K562 (cell line): Measurements from ENCODE around the gene GRK1. TPM values are rescaled to one million over a fixed set of nuclear protein-coding genes. Genes with fewer than 3 reads are reported as not detected.

Source experiments
- ATAC-seq: fragments of 200-7000 bp; cut with Tn5 transposase; 3 replicates; pipeline ENCODE4 v1.9.1; 2020; ENCODE audit warnings: moderate library complexity
- BruUV-seq: library from RNA; stranded (reverse); fragments of 400-500 nt; replicated peaks from 2 replicates; lab custom pipeline; 2021; lab: Mats Ljungman, UMichigan
- CTCF ChIA-PET: fragments of 300-600 bp; formaldehyde crosslinking; extraction: SDS; loops from one replicate; lab custom pipeline; 2021; ENCODE audit warnings: low intra/inter-chr PET ratio; lab: Yijun Ruan, JAX
- POLR2A ChIA-PET: fragments of 300-600, 350-650 bp; sonication (Branson Sonifier 250); formaldehyde crosslinking; extraction: SDS; loops from one replicate; lab custom pipeline; 2021; ENCODE audit warnings: antibody characterized with exemption, inconsistent platforms; lab: Yijun Ruan, JAX
- DNase-seq, 4 experiments: peaks; one replicate each; pipeline versions ENCODE4 v3.0.0 to v3.0.0-alpha.2; 2011 to 2018; ENCODE audit warnings: low spot score in 3 of 4, mixed read lengths in 3 of 4; ENCODE audit errors: extremely low read depth in 1 of 4
- FAIRE-seq: peaks from 2 replicates; lab custom pipeline; 2011; peaks lifted over from hg19 to GRCh38; lab: Jason Lieb, UNC
- H2AFZ ChIP-seq: 2 replicates; pipeline ENCODE4 v1.6.0; 2011; ENCODE audit warnings: low read depth, low read length, control low read depth, inconsistent platforms
- H3K27ac ChIP-seq: fragments of 200-600 bp; 3 replicates; pipeline ENCODE4 v1.8.0; 2011; ENCODE audit warnings: low read depth, mild to moderate bottlenecking, control low read depth, inconsistent platforms, low read length, moderate library complexity, mixed read lengths; ENCODE audit errors: extremely low read depth
- H3K27me3 ChIP-seq, 2 experiments: fragments of 300-600 bp in 1 of 2; 2 replicates in 1 of 2; 3 replicates in 1 of 2; pipeline versions ENCODE4 v1.6.0 to v1.8.0; 2011; ENCODE audit warnings: inconsistent platforms in 2 of 2, low read length in 2 of 2, mild to moderate bottlenecking in 1 of 2, mixed read lengths in 1 of 2, moderate library complexity in 1 of 2; ENCODE audit not compliant: control insufficient read depth in 2 of 2, insufficient read depth in 2 of 2
- H3K36me3 ChIP-seq: fragments of 300-600 bp; 3 replicates; pipeline ENCODE4 v1.8.0; 2011; ENCODE audit warnings: mild to moderate bottlenecking, low read length, inconsistent platforms; ENCODE audit not compliant: control insufficient read depth, insufficient read depth
- H3K4me1 ChIP-seq, 2 experiments: fragments of 200-600 bp in 1 of 2; replicated peaks in 1 of 2; 2 replicates in 1 of 2; 3 replicates in 1 of 2; pipeline versions ENCODE4 v1.5.1 to v1.8.0; 2011; ENCODE audit warnings: inconsistent platforms in 2 of 2, low read length in 2 of 2, mild to moderate bottlenecking in 1 of 2, mixed read lengths in 1 of 2, moderate library complexity in 1 of 2; ENCODE audit not compliant: control insufficient read depth in 2 of 2, insufficient read depth in 2 of 2
- H3K4me2 ChIP-seq: 2 replicates; pipeline ENCODE4 v1.6.1; 2011; ENCODE audit warnings: low read length, control low read depth, inconsistent platforms, mixed read lengths; ENCODE audit not compliant: insufficient read depth
- H3K4me3 ChIP-seq: fragments of 200-600 bp; sonication (generic), shearing (Covaris generic); 2 replicates; pipeline ENCODE4 v1.5.1; 2016; ENCODE audit warnings: control low read depth, inconsistent platforms
- H3K79me2 ChIP-seq: fragments of 200-600 bp; 3 replicates; pipeline ENCODE4 v1.8.0; 2011; ENCODE audit warnings: low read length, inconsistent platforms; ENCODE audit not compliant: control insufficient read depth, insufficient read depth
- H3K9ac ChIP-seq, 2 experiments: 2 replicates each; pipeline versions ENCODE4 v1.6.0 to v1.6.1; 2011; ENCODE audit warnings: low read depth in 2 of 2, low read length in 2 of 2, control low read depth in 1 of 2, inconsistent platforms in 1 of 2, mild to moderate bottlenecking in 1 of 2, mixed read lengths in 1 of 2; ENCODE audit not compliant: insufficient read depth in 1 of 2
- H3K9me1 ChIP-seq: one replicate; pipeline ENCODE4 v1.6.0; 2011; ENCODE audit warnings: inconsistent platforms, mild to moderate bottlenecking, low read length, moderate library complexity; ENCODE audit not compliant: control insufficient read depth, insufficient read depth
- H3K9me3 ChIP-seq: replicated peaks from 2 replicates; pipeline ENCODE4 v1.5.1; 2011; ENCODE audit warnings: low read depth, low read length, inconsistent platforms; ENCODE audit not compliant: control insufficient read depth, insufficient read depth
- H4K20me1 ChIP-seq: replicated peaks from 2 replicates; pipeline ENCODE4 v1.6.1; 2011; ENCODE audit warnings: low read length, inconsistent platforms, mixed read lengths; ENCODE audit not compliant: control insufficient read depth, insufficient read depth
- CHD2 ChIP-seq: IDR thresholded peaks from 2 replicates; pipeline ENCODE4 v1.6.1; 2011; ENCODE audit warnings: low read depth, low read length
- KHSRP ChIP-seq: fragments of 450-650 bp; IDR thresholded peaks from 2 replicates; pipeline ENCODE4 v1.6.1; 2017
- POLR2A ChIP-seq: fragments of 450-650 bp; conservative IDR thresholded peaks from 2 replicates; pipeline ENCODE4 v1.6.1; 2016
- RBM14 ChIP-seq: fragments of 200-400 bp; formaldehyde crosslinking; IDR thresholded peaks from 2 replicates; pipeline ENCODE4 v1.6.1; 2018; ENCODE audit warnings: low read depth, mild to moderate bottlenecking, low read length, moderate library complexity, borderline replicate concordance; ENCODE audit not compliant: insufficient read depth
- TRIM28 ChIP-seq: fragments of 450-650 bp; IDR thresholded peaks from 2 replicates; pipeline ENCODE4 v1.6.1; 2017
- ZNF592 ChIP-seq: fragments of 450-650 bp; IDR thresholded peaks from 2 replicates; pipeline ENCODE4 v1.6.1; 2017; ENCODE audit warnings: antibody characterized with exemption, mild to moderate bottlenecking
- WGBS: fragments of 100-300 bp; shearing (Covaris generic); methylation state at CpG from one replicate; pipeline ENCODE4 v1.1.6; 2016; ENCODE audit warnings: low coverage, mixed read lengths; ENCODE audit not compliant: insufficient coverage; ENCODE audit errors: missing lambda C conversion rate; 5-methylcytosine and 5-hydroxymethylcytosine counted together
- in situ Hi-C: fragments of 300-500 bp; cut with MboI; formaldehyde crosslinking; loops from 4 replicates; pipeline ENCODE4 v1.15.0; 2018; ENCODE audit warnings: inconsistent platforms, mixed read lengths
- intact Hi-C: fragments of 100-400 bp; cut with micrococcal nuclease; formaldehyde crosslinking; loops from 2 replicates; pipeline ENCODE4 v1.14.2; 2022
- polyA plus RNA-seq, 8 experiments: library from polyadenylated mRNA; depleted of rRNA in 4 of 8; stranded (reverse) in 5 of 8; unstranded in 3 of 8; fragments of >200 nt; fragmentation: Nextera tagmentation in 2 of 8; fragmentation: Illumina TruSeq in 1 of 8; extraction: Ambion mirVana in 2 of 8; extraction: Trizol in 1 of 8; gene quantifications; 2 replicates each; pipeline versions ENCODE4 v1.2.1 to v1.2.3, GENCODE V29; 2011 to 2014; ENCODE audit warnings: inconsistent platforms in 1 of 8, missing spikeins in 1 of 8
- total RNA-seq, 7 experiments: library from RNA; depleted of rRNA in 6 of 7; stranded (reverse); fragments of >200 nt in 6 of 7; fragmentation: Illumina TruSeq in 2 of 7; extraction: Trizol in 2 of 7; gene quantifications; 2 replicates each; pipeline versions ENCODE4 v1.2.1 to v1.2.3, GENCODE V29; 2011 to 2021; ENCODE audit warnings: low replicate concordance in 1 of 7
- TF ChIP-seq, protein P1 (sequence below): IDR thresholded peaks from 2 replicates; pipeline ENCODE4 v1.6.1; 2011; ENCODE audit warnings: borderline replicate concordance, low read depth, mild to moderate bottlenecking, moderate library complexity, low read length; ENCODE audit not compliant: insufficient read depth, poor library complexity, severe bottlenecking
- TF ChIP-seq, protein P2 (sequence below), 2 experiments: fragments of 450-650 bp; formaldehyde crosslinking in 1 of 2; IDR thresholded peaks; 2 replicates each; pipeline versions ENCODE4 v1.4.0 to v1.6.1; 2014 to 2020; ENCODE audit warnings: mild to moderate bottlenecking in 2 of 2, borderline replicate concordance in 1 of 2, low read depth in 1 of 2

GRK1 gene
- total and polyA plus RNA-seq, 9 of the 15 experiments (the other 6 are each of a cell fraction or from before 2014, with no cell fraction given): 0.09 TPM; not detected in 8

GRCh38 chr13:113630804-113631203 is 36.2 kb upstream of the GRK1 start:
- H3K79me2 ChIP-seq: peaks cover 42% of the 10 kb centered on the region
- no peaks in the 10 kb centered on the region for H3K4me1 ChIP-seq
- in situ Hi-C loops (no loop called here), intact Hi-C loops (no loop called here)
- H3K9ac ChIP-seq: no peak overlapping the region
- H3K27ac ChIP-seq: no peak overlapping the region
- H3K27me3 ChIP-seq: no peaks in the 10 kb centered on the region
- ATAC-seq (no peak), DNase-seq (no peak), FAIRE-seq (no peak)
- H4K20me1 ChIP-seq: no peaks in the 10 kb centered on the region
- no peak overlapping the region for H3K4me3 ChIP-seq
- ChIA-PET POLR2A (no interaction called here), CTCF (no interaction called here)
- H3K9me3 ChIP-seq: no peaks in the 10 kb centered on the region
- TF ChIP-seq ZNF592 (no peak), RBM14 (no peak), POLR2A (no peak), TRIM28 (no peak), CHD2 (no peak), KHSRP (no peak)
- TF ChIP-seq, protein P1, sequence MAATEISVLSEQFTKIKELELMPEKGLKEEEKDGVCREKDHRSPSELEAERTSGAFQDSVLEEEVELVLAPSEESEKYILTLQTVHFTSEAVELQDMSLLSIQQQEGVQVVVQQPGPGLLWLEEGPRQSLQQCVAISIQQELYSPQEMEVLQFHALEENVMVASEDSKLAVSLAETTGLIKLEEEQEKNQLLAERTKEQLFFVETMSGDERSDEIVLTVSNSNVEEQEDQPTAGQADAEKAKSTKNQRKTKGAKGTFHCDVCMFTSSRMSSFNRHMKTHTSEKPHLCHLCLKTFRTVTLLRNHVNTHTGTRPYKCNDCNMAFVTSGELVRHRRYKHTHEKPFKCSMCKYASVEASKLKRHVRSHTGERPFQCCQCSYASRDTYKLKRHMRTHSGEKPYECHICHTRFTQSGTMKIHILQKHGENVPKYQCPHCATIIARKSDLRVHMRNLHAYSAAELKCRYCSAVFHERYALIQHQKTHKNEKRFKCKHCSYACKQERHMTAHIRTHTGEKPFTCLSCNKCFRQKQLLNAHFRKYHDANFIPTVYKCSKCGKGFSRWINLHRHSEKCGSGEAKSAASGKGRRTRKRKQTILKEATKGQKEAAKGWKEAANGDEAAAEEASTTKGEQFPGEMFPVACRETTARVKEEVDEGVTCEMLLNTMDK: no peak
- TF ChIP-seq, protein P2, sequence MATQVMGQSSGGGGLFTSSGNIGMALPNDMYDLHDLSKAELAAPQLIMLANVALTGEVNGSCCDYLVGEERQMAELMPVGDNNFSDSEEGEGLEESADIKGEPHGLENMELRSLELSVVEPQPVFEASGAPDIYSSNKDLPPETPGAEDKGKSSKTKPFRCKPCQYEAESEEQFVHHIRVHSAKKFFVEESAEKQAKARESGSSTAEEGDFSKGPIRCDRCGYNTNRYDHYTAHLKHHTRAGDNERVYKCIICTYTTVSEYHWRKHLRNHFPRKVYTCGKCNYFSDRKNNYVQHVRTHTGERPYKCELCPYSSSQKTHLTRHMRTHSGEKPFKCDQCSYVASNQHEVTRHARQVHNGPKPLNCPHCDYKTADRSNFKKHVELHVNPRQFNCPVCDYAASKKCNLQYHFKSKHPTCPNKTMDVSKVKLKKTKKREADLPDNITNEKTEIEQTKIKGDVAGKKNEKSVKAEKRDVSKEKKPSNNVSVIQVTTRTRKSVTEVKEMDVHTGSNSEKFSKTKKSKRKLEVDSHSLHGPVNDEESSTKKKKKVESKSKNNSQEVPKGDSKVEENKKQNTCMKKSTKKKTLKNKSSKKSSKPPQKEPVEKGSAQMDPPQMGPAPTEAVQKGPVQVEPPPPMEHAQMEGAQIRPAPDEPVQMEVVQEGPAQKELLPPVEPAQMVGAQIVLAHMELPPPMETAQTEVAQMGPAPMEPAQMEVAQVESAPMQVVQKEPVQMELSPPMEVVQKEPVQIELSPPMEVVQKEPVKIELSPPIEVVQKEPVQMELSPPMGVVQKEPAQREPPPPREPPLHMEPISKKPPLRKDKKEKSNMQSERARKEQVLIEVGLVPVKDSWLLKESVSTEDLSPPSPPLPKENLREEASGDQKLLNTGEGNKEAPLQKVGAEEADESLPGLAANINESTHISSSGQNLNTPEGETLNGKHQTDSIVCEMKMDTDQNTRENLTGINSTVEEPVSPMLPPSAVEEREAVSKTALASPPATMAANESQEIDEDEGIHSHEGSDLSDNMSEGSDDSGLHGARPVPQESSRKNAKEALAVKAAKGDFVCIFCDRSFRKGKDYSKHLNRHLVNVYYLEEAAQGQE (IDR thresholded peaks at IDR 0.05; ENCODE audit: borderline replicate concordance): no peak
- TF ChIP-seq, protein P2 (CRISPR knock-in tag; IDR thresholded peaks at IDR 0.05; ENCODE audit: low read depth): no peak
- peaks cover 95% of the 10 kb centered on the region; the same call in 2 of the 3 replicates for H3K36me3 ChIP-seq
- H3K4me2 ChIP-seq: no peak overlapping the region
- WGBS: no CpG with 5 or more reads among the region's 6 CpGs
- H2AFZ ChIP-seq: no peak overlapping the region
- no peaks in the 10 kb centered on the region for H3K9me1 ChIP-seq
- BruUV-seq: no TSS peak
